Esophagus squamous epithelium (tissue), 5 donors: ENCODE data around the gene GNPTAB. TPM values are rescaled to one million over a fixed set of nuclear protein-coding genes. Genes with fewer than 3 reads are reported as not detected.
A peak's percentile ranks its signal among the peaks of the same experiment; 100 is the strongest.

Experiments used
- DNase-seq: peaks from one replicate; lab custom pipeline; 2025; lab: John Stamatoyannopoulos, UW
- H3K27ac ChIP-seq, 4 donors: fragments of 200-600 bp; sonication (generic); one replicate each; pipeline ENCODE4 v1.5.1; 2016 to 2019; ENCODE audit warnings: mild to moderate bottlenecking in 1 of 4
- H3K27me3 ChIP-seq, 4 donors: fragments of 200-600 bp; sonication (generic); 1 replicate in 3 of 4; 2 replicates in 1 of 4; pipeline versions ENCODE4 v1.5.1 to v1.6.0; 2017 to 2021; ENCODE audit warnings: antibody characterized with exemption in 1 of 4
- H3K36me3 ChIP-seq, 3 donors: fragments of 200-600 bp; sonication (generic); one replicate each; pipeline ENCODE4 v1.5.1; 2016 to 2019
- H3K4me1 ChIP-seq, 3 donors: fragments of 200-600 bp; sonication (generic); one replicate each; pipeline ENCODE4 v1.5.1; 2017 to 2019
- H3K4me3 ChIP-seq, 4 donors: fragments of 200-600 bp; sonication (generic); 1 replicate in 3 of 4; 2 replicates in 1 of 4; pipeline ENCODE4 v1.5.1; 2016 to 2019; ENCODE audit warnings: mild to moderate bottlenecking in 2 of 4, moderate library complexity in 1 of 4
- H3K9me3 ChIP-seq, 3 donors: fragments of 200-600 bp; sonication (generic); one replicate each; pipeline ENCODE4 v1.5.1; 2016 to 2019
- POLR2A ChIP-seq, 4 donors: fragments of 450-650 bp; IDR thresholded peaks; one replicate each; pipeline ENCODE4 v1.6.1; 2017; ENCODE audit warnings: antibody characterized with exemption in 4 of 4, mild to moderate bottlenecking in 4 of 4, moderate library complexity in 3 of 4
- WGBS, 2 donors: methylation state at CpG; one replicate each; pipeline ENCODE4 v1.1.5; 2018; 5-methylcytosine and 5-hydroxymethylcytosine counted together
- intact Hi-C: fragments of 100-400 bp; cut with DNase I; formaldehyde crosslinking; loops from one replicate; pipeline ENCODE4 v1.15.0; 2022
- total RNA-seq, 4 donors: library from RNA; depleted of rRNA; stranded (reverse); fragments of >200 nt; gene quantifications; one replicate each; pipeline ENCODE4 v1.1.0, GENCODE V29; 2016
- TF ChIP-seq, protein P1 (sequence below), 6 experiments: fragments of 450-650 bp in 4 of 6; fragments of 200-600 bp in 2 of 6; sonication (generic) in 2 of 6; IDR thresholded peaks; one replicate each; pipeline ENCODE4 v1.5.1; 2016 to 2019; ENCODE audit warnings: antibody characterized with exemption in 6 of 6, mild to moderate bottlenecking in 4 of 6, moderate library complexity in 4 of 6
- donor health status: DM: yes; HTN: yes; CAD: no.

The GNPTAB gene
- total RNA-seq, 4 donors from 2014 or later: 20.8 to 26.3 (median 21.9) TPM

DNA sequence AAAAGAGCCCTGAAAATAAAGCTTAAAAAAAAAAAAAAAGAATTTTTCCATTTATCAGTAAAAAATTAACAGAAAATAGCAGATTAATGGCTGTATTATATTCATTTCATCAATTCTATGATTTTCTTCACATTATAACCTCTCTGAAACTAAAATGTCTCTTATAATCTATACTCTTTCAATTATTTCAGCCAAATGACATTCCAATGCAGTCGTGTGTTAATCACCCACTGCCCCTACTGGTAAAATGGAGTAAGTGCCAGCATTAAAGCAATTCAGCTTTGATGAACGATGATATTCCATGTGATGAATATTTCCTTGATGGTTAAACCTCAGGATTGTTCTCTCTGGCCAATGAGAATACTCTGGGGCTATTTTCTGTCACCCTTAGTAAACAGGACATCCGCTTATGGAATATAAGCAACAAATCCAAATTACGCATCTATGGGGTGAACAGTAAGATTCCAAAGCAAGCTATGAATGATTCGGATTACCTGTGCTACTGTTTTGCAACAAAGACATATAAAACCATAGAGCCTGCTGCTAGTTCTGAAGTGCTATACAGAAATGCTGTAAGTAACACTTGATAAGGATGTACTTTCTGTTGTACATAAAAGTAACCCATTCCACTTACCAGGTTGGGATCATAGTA is 71.2 kb downstream of the GNPTAB start:
- TF ChIP-seq POLR2A (IDR thresholded peaks at IDR 0.05): no peak
- TF ChIP-seq, protein P1, sequence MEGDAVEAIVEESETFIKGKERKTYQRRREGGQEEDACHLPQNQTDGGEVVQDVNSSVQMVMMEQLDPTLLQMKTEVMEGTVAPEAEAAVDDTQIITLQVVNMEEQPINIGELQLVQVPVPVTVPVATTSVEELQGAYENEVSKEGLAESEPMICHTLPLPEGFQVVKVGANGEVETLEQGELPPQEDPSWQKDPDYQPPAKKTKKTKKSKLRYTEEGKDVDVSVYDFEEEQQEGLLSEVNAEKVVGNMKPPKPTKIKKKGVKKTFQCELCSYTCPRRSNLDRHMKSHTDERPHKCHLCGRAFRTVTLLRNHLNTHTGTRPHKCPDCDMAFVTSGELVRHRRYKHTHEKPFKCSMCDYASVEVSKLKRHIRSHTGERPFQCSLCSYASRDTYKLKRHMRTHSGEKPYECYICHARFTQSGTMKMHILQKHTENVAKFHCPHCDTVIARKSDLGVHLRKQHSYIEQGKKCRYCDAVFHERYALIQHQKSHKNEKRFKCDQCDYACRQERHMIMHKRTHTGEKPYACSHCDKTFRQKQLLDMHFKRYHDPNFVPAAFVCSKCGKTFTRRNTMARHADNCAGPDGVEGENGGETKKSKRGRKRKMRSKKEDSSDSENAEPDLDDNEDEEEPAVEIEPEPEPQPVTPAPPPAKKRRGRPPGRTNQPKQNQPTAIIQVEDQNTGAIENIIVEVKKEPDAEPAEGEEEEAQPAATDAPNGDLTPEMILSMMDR (IDR thresholded peaks at IDR 0.05): peak; percentile 60 to 82 (median 75)
- H3K9me3 ChIP-seq: no peaks in the 10 kb centered on the region
- intact Hi-C loops: loop anchor here (5.0 to 10.0 kb wide), 3 partner anchors 187 to 355 kb away; partner anchors contain the start of gene ARL1
- no peak for DNase-seq
- 58 to 59% methylated on average over 5 of the region's 5 CpGs for WGBS, 2 donors
- peaks cover 0 to 57% (median 0%) of the 10 kb centered on the region in 3 donors for H3K36me3 ChIP-seq
- H3K4me3 ChIP-seq: no peak overlapping the region
- H3K27me3 ChIP-seq: no peaks in the 10 kb centered on the region
- H3K4me1 ChIP-seq: peaks cover 0 to 16% (median 5%) of the 10 kb centered on the region in 3 donors
- H3K27ac ChIP-seq: no peak overlapping the region

DNA sequence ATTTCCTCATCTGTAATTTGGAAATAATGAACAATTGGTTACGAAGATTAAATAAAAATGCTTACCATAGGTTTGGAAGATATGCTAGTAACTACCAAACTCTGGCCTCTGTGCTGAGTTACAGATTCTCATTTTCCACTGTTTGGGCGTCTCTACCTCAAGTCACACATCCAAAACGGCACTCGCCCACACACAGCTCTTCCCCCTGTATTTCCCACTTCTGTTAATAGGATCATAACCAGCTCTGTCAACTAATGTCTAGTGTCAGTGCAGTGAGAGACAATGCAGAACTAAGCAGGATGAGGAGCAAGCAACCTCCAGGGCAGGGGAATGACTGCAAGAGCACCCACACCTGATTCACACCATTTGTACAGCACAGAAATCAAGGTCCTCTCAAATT is 80.6 kb downstream of the GNPTAB start:
- H3K9me3 ChIP-seq: no peaks in the 10 kb centered on the region
- H3K4me3 ChIP-seq: no peak overlapping the region
- no peaks in the 10 kb centered on the region for H3K4me1 ChIP-seq
- peaks cover 0 to 97% (median 4%) of the 10 kb centered on the region in 3 donors for H3K36me3 ChIP-seq
- intact Hi-C loops: loop anchor here (10.0 kb wide), 2 partner anchors 315 to 345 kb away; partner anchors contain the start of gene ARL1
- H3K27me3 ChIP-seq: no peaks in the 10 kb centered on the region
- DNase-seq: no peak
- no peak overlapping the region for H3K27ac ChIP-seq
- TF ChIP-seq POLR2A (IDR thresholded peaks at IDR 0.05): no peak
- TF ChIP-seq, protein P1 (IDR thresholded peaks at IDR 0.05): no peak
- 89 to 96% methylated on average over 4 of the region's 4 CpGs for WGBS, 2 donors

DNA sequence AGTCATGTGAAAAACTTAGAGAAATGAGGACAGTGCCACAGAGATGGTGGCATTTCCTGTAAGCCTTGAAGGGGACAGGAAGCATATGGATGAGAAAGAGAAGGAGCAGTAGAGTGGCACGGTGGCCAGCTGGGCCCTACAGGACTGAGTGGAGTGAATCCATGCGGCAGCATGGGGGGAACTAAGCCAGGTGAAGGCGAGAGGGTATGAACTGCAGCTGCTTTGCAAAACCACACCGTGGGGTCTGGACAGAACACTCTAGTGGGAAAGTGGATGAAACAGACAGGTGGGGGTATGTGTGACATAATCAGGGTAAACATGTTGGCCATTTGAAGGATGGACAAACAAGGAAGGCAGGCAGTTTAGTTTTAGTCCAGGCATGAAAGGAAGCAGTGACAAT is 81.1 kb downstream of the GNPTAB start:
- H3K36me3 ChIP-seq: peaks cover 0 to 96% (median 4%) of the 10 kb centered on the region in 3 donors
- H3K27ac ChIP-seq: no peak overlapping the region
- no peaks in the 10 kb centered on the region for H3K27me3 ChIP-seq
- intact Hi-C loops: loop anchor here (10.0 kb wide), 2 partner anchors 315 to 345 kb away; partner anchors contain the start of gene ARL1
- no peak overlapping the region for H3K4me3 ChIP-seq
- TF ChIP-seq POLR2A (IDR thresholded peaks at IDR 0.05): no peak
- TF ChIP-seq, protein P1 (IDR thresholded peaks at IDR 0.05): no peak
- DNase-seq: no peak
- no peaks in the 10 kb centered on the region for H3K9me3 ChIP-seq
- no peaks in the 10 kb centered on the region for H3K4me1 ChIP-seq
- 70 to 79% methylated on average over 4 of the region's 4 CpGs for WGBS, 2 donors

DNA sequence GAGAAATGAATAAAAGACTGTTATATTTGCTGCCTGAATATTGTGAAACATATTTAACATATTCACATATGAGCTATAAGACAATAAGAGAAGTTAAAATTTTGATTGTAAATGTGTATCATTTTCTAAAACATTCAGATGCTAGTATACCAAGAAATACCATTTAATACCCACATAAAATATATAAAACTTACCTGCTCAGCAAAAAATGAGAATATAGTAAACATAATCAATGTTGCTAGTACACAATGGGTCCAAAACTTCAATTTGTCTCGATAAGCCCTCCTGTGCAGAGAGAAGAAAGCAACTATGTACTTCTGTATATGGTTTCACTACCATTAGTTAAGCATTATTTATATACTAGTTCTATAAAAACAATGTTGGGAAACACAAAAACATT is 81.9 kb downstream of the GNPTAB start:
- Histone ChIP-seq H3K27me3 (no peaks in the 10 kb centered on the region), H3K36me3 (peaks cover 0 to 97% (median 7%) of the 10 kb centered on the region in 3 donors), H3K4me1 (no peaks in the 10 kb centered on the region), H3K9me3 (no peaks in the 10 kb centered on the region), H3K27ac (no peak overlapping the region), H3K4me3 (no peak overlapping the region)
- 95 to 97% methylated on average over 1 of the region's 1 CpG for WGBS, 2 donors
- DNase-seq: no peak
- no peak for TF ChIP-seq POLR2A (IDR thresholded peaks at IDR 0.05)
- TF ChIP-seq, protein P1 (IDR thresholded peaks at IDR 0.05): no peak
- intact Hi-C loops: no loop called here

DNA sequence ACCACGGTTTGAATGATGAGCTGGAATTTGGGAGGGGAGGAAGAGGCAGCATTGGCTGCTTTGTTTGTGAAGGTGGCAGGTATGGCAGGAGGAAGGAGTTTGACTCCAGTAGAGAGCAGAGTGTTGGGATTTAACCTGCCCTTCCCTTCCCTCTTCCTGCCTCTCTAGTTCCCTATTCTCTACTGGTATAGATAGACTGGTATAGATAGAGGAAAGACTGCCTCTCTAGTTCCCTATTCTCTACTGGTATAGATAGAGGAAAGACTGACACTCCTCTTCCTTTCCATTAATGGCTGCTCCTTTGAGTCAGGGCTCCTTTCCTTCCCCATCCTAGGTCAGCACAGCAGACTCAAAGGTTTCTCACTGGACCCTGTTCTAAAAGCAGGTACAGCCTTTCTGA is 83.1 kb downstream of the GNPTAB start:
- Histone ChIP-seq H3K27me3 (no peaks in the 10 kb centered on the region), H3K4me1 (no peaks in the 10 kb centered on the region), H3K9me3 (no peaks in the 10 kb centered on the region), H3K36me3 (peaks cover 0 to 94% (median 8%) of the 10 kb centered on the region in 3 donors), H3K27ac (no peak overlapping the region), H3K4me3 (no peak overlapping the region)
- DNase-seq: no peak
- intact Hi-C loops: no loop called here
- TF ChIP-seq, protein P1 (IDR thresholded peaks at IDR 0.05): no peak
- no peak for TF ChIP-seq POLR2A (IDR thresholded peaks at IDR 0.05)
- 40 to 71% methylated on average over 1 of the region's 1 CpG for WGBS, 2 donors
